ENCODE results near the gene WDR5. TPM values are rescaled to one million over a fixed set of nuclear protein-coding genes. Genes with fewer than 3 reads are reported as not detected.

WDR5 gene
- total and polyA plus RNA-seq, 2 of the 13 experiments (the other 11 are each of a cell fraction or from before 2014, with no cell fraction given), result 34.3 TPM

- Histone ChIP-seq H3K4me3 (replicated peaks in 1 of 3; ENCODE audit: insufficient read depth in 1 of 3, low read depth in 2 of 3, low read length in 3 of 3) (peak overlapping the region; percentile 67 to 95 (median 85)), H3K9ac (ENCODE audit: insufficient read depth, low read depth, low read length) (peak overlapping the region; percentile 93), H3K9me3 (ENCODE audit: low read length) (no peaks in the 10 kb centered on the region), H2AFZ (ENCODE audit: low read length) (no peak overlapping the region), H3K27ac (ENCODE audit: extremely low read length, insufficient read depth, low read length) (peak overlapping the region; percentile 71), H3K27me3 (ENCODE audit: control insufficient read depth in 1 of 2, insufficient read depth in 2 of 2, low read length in 2 of 2) (no peaks in the 10 kb centered on the region; a peak in 1 of 5 replicates), H3K4me2 (ENCODE audit: low read depth, low read length) (peak overlapping the region; percentile 90), H3K4me1 (ENCODE audit: insufficient read depth, low read length) (peaks cover 70% of the 10 kb centered on the region), H3K36me3 (replicated peaks in 1 of 2; ENCODE audit: control insufficient read depth in 1 of 2, insufficient read depth in 2 of 2, low read length in 2 of 2) (peaks cover 4 to 27% of the 10 kb centered on the region in 2 experiments; a peak in 4 of 5 replicates), H4K20me1 (ENCODE audit: insufficient read depth, low read length) (peaks cover 10% of the 10 kb centered on the region; the same call in 1 of the 2 replicates), H3K79me2 (ENCODE audit: insufficient read depth, low read length) (peaks cover 44% of the 10 kb centered on the region)
- 0% methylated on average over 24 of the region's 93 CpGs for WGBS (ENCODE audit: low lambda C conversion rate)
- ATAC-seq (peak; percentile 15; the same call in 2 of the 3 replicates), DNase-seq (ENCODE audit: low spot score) (no peak), FAIRE-seq (no peak)
- TSS peak; percentile 43 for BruUV-seq (replicated peaks)
- ChIA-PET POLR2A (interaction anchor here (0.6 to 1.1 kb wide), 7 partner anchors 10 to 192 kb away, joined by 3 to 6 read pairs (median 4); partner anchors contain the start of gene RNU6ATAC), CTCF (ENCODE audit: low intra/inter-chr PET ratio, low total read pairs) (no interaction called here)
- in situ Hi-C loops (cut with HindIII; ENCODE audit: extremely low pct_ligation_motif_present, low pct_unique_long_range_greater_than_20kb), result no loop called here
- intact Hi-C loops (cut with micrococcal nuclease; ENCODE audit: unreplicated experiment), result no loop called here
- 0 out of 2 replicates have a peak, but pooled peaks have one; percentile 17 for TF ChIP-seq ZNF331 (CRISPR knock-in tag; IDR thresholded peaks at IDR 0.05)
- TF ChIP-seq E2F5 (CRISPR knock-in tag; conservative IDR thresholded peaks at IDR 0.05), result no peak
- TF ChIP-seq HBP1 (CRISPR knock-in tag; IDR thresholded peaks at IDR 0.05; ENCODE audit: low read depth), result 0 out of 2 replicates have a peak, but pooled peaks have one; percentile 17
- TF ChIP-seq HINFP (CRISPR knock-in tag; IDR thresholded peaks at IDR 0.05; ENCODE audit: low read depth), result peak; percentile 57; the same call in 1 of the 2 replicates
- TF ChIP-seq MTA1 (CRISPR knock-in tag; IDR thresholded peaks at IDR 0.05; ENCODE audit: borderline replicate concordance), result peak; percentile 22; the same call in 1 of the 2 replicates
- TF ChIP-seq SRSF1 (optimal IDR thresholded peaks at IDR 0.05; ENCODE audit: low read depth, low read length), result no peak
- TF ChIP-seq TFDP1 (CRISPR knock-in tag; IDR thresholded peaks at IDR 0.05; ENCODE audit: borderline replicate concordance), result 0 out of 2 replicates have a peak, but pooled peaks have one; percentile 13
- TF ChIP-seq SAP130 (CRISPR knock-in tag; IDR thresholded peaks at IDR 0.05; ENCODE audit: low read depth), result peak; percentile 44; the same call in 1 of the 2 replicates
- TF ChIP-seq ZNF562 (CRISPR knock-in tag; IDR thresholded peaks at IDR 0.05; ENCODE audit: borderline replicate concordance), result no peak
- 0 out of 2 replicates have a peak, but pooled peaks have one; percentile 21 for TF ChIP-seq DNMT1 (CRISPR knock-in tag; IDR thresholded peaks at IDR 0.05)
- peak; percentile 49 for TF ChIP-seq HNRNPLL (IDR thresholded peaks at IDR 0.05; ENCODE audit: low read depth, low read length, poor library complexity, severe bottlenecking)
- 0 out of 2 replicates have a peak, but pooled peaks have one; percentile 52 for TF ChIP-seq ZNF607 (CRISPR knock-in tag; IDR thresholded peaks at IDR 0.05; ENCODE audit: borderline replicate concordance)
- TF ChIP-seq ZFY (CRISPR knock-in tag; IDR thresholded peaks at IDR 0.05), result peak; percentile 50; the same call in 1 of the 2 replicates
- no peak for TF ChIP-seq SKI (IDR thresholded peaks at IDR 0.05; ENCODE audit: partially characterized antibody)
- no peak for TF ChIP-seq TEF (CRISPR knock-in tag; IDR thresholded peaks at IDR 0.05)
- 0 out of 2 replicates have a peak, but pooled peaks have one; percentile 47 for TF ChIP-seq ZNF879 (CRISPR knock-in tag; IDR thresholded peaks at IDR 0.05)
- no peak for TF ChIP-seq CAMTA2 (CRISPR knock-in tag; IDR thresholded peaks at IDR 0.05; ENCODE audit: borderline replicate concordance)
These were observed 475 bp downstream of the WDR5 start for GRCh38 chr9:134136118-134136995.
